Measurements from ENCODE around the gene RPA3. TPM values are rescaled to one million over a fixed set of nuclear protein-coding genes. Genes with fewer than 3 reads are reported as not detected.

RPA3 gene
- total and polyA plus RNA-seq, 4 donors = 22.6 to 40.9 (median 25.8) TPM

- TF ChIP-seq CTCF (IDR thresholded peaks at IDR 0.05; ENCODE audit: control extremely low read depth, extremely low read depth) = no peak
- Histone ChIP-seq H3K27ac (ENCODE audit: low read depth in 1 of 2, low read length in 1 of 2) (no peak overlapping the region), H3K4me1 (ENCODE audit: control insufficient read depth in 5 of 5, insufficient read depth in 5 of 5, low read length in 5 of 5) (no peaks in the 10 kb centered on the region), H3K9me3 (ENCODE audit: control insufficient read depth in 4 of 4, insufficient read depth in 3 of 4, low read length in 3 of 4) (no peaks in the 10 kb centered on the region), H3K27me3 (ENCODE audit: control insufficient read depth in 3 of 3, insufficient read depth in 3 of 3, low read length in 2 of 3) (no peaks in the 10 kb centered on the region), H3K4me3 (no peak overlapping the region), H3K36me3 (ENCODE audit: control insufficient read depth in 4 of 4, insufficient read depth in 4 of 4, low read length in 4 of 4) (peaks cover 0 to 3% (median under 1%) of the 10 kb centered on the region in 4 donors), H3K9ac (ENCODE audit: insufficient read depth in 1 of 2, low read length in 2 of 2) (no peak overlapping the region)
- ATAC-seq (ENCODE audit: insufficient read depth, low FRiP score) (no peak), DNase-seq (no peak)
- 96 to 99% methylated on average over 1 of the region's 1 CpG for WGBS, 2 donors
Observed at GRCh38 chr7:7630626-7631329, 87.6 kb downstream of the RPA3 start.

GRCh38 chr7:7628476-7628875 lies 89.9 kb downstream of the RPA3 start:
- no peak overlapping the region for H3K27ac ChIP-seq (ENCODE audit: low read depth in 1 of 2, low read length in 1 of 2)
- H3K4me3 ChIP-seq = no peak overlapping the region
- no peaks in the 10 kb centered on the region for H3K4me1 ChIP-seq (ENCODE audit: control insufficient read depth in 5 of 5, insufficient read depth in 5 of 5, low read length in 5 of 5)
- H3K27me3 ChIP-seq (ENCODE audit: control insufficient read depth in 3 of 3, insufficient read depth in 3 of 3, low read length in 2 of 3) = no peaks in the 10 kb centered on the region
- DNase-seq = no peak
- H3K9ac ChIP-seq (ENCODE audit: insufficient read depth in 1 of 2, low read length in 2 of 2) = no peak overlapping the region
- H3K36me3 ChIP-seq (ENCODE audit: control insufficient read depth in 4 of 4, insufficient read depth in 4 of 4, low read length in 4 of 4) = no peaks in the 10 kb centered on the region
- no peak for TF ChIP-seq CTCF (IDR thresholded peaks at IDR 0.05; ENCODE audit: control extremely low read depth, extremely low read depth)
- no peak for ATAC-seq (ENCODE audit: insufficient read depth, low FRiP score)
- 86 to 100% methylated on average over 1 of the region's 1 CpG for whole genome bisulfite sequencing, 2 donors
- H3K9me3 ChIP-seq (ENCODE audit: control insufficient read depth in 4 of 4, insufficient read depth in 3 of 4, low read length in 3 of 4) = no peaks in the 10 kb centered on the region

- DNase-seq (no peak), ATAC-seq (ENCODE audit: insufficient read depth, low FRiP score) (no peak)
- no peaks in the 10 kb centered on the region for H3K36me3 ChIP-seq (ENCODE audit: control insufficient read depth in 4 of 4, insufficient read depth in 4 of 4, low read length in 4 of 4)
- H3K27me3 ChIP-seq (ENCODE audit: control insufficient read depth in 3 of 3, insufficient read depth in 3 of 3, low read length in 2 of 3) = no peaks in the 10 kb centered on the region
- H3K27ac ChIP-seq (ENCODE audit: low read depth in 1 of 2, low read length in 1 of 2) = no peak overlapping the region
- H3K9me3 ChIP-seq (ENCODE audit: control insufficient read depth in 4 of 4, insufficient read depth in 3 of 4, low read length in 3 of 4) = no peaks in the 10 kb centered on the region
- H3K4me1 ChIP-seq (ENCODE audit: control insufficient read depth in 5 of 5, insufficient read depth in 5 of 5, low read length in 5 of 5) = no peaks in the 10 kb centered on the region
- no peak overlapping the region for H3K9ac ChIP-seq (ENCODE audit: insufficient read depth in 1 of 2, low read length in 2 of 2)
- no peak for TF ChIP-seq CTCF (IDR thresholded peaks at IDR 0.05; ENCODE audit: control extremely low read depth, extremely low read depth)
- no peak overlapping the region for H3K4me3 ChIP-seq
Observed at GRCh38 chr7:7620644-7621210, 97.7 kb downstream of the RPA3 start.
